NCI-H1092 (cell line): Measurements from ENCODE around the gene SAMHD1.
A peak's percentile ranks its signal among the peaks of the same experiment; 100 is the strongest.
"Not testable (repeated sequence)": the region's sequence is repeated elsewhere in the genome, so short reads cannot be mapped to it uniquely, and the experiment has no call there.

ENCODE experiments used
- DNase-seq: peaks from one replicate; lab custom pipeline; 2025; lab: John Stamatoyannopoulos, UW

Gene SAMHD1

DNA sequence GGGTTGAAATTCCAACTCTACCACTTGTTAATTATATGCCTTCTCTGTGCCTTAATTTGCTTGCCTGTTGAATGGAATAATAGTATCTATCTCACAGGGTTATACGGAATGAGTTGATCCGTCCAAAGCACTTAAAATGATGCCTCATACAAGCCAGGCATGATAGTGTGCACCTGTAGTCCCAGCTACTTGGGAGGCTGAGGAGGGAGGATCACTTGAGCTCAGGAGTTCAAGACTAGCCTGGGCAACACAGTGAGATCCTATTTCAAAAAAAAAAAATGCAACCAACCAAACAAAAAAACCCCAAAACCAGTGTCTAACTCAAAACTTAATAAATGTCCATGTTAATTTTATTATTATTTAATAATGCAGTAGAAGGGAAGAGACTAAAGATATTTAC is 35.3 kb downstream of the SAMHD1 start:
- no peak for DNase-seq

DNA sequence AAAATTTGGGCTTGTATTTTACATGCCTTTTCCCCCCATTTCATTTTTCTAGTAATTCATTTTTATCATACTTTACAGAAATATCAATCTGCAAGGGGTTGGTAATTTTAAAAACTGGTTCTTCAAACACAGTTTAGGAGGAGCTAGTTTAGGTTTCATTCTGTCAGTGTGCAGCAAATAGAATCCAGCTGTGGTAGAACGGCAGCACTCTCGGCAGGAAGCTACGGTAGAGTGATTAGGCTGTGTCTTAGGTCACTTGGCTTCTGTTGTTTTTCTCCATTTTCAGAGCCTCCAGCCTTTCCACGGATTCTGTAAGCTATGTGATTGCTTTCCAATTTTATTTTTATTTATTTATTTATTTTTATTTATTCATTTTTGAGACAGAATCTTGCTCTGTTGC is 42.9 kb downstream of the SAMHD1 start:
- no peak for DNase-seq

GRCh38 chr20:36906086-36906485 is 45.4 kb downstream of the SAMHD1 start:
- not testable (repeated sequence) for DNase-seq

GRCh38 chr20:36905566-36905965 is 45.9 kb downstream of the SAMHD1 start:
- not testable (repeated sequence) for DNase-seq

DNA sequence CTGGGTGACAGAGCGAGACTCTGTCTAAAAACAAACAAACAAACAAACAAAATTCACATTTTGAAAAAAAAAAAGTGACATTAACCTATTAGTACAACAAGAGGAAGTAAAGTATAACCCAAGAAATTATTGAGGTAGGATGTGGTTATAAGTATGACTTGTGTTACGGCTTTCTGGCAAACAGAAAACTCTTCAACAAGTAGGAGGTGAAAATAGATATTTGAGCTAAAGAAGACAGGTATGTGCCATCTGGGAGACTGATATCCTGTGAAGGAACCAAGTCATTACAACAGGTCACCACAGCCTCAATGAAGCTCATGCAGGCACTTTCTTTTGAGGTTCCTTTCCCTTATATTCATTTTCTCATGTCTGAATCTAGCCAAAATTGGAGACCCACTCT is 46.8 kb downstream of the SAMHD1 start:
- DNase-seq = no peak

DNA sequence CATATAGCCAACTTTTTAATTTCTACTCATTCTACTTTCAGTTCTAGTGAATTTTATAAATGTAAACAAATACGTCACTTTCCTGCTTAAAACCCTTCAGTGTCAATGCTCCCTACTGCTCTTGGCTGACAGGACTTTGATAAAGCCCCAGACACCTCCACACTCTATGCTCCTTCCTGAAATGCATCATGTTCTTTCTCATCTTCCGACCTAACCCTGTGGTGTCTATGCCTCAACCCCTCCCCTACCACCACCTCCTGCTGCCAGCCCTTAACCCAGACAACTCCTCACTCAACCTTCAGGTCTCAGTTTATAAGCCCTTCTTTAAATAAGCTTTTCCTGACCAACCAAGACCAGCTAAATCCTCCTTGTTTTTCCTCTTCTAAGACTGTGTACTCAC is 56.5 kb downstream of the SAMHD1 start:
- DNase-seq = no peak

- DNase-seq = no peak
Measured at GRCh38 chr20:36893801-36894200, 57.7 kb downstream of the SAMHD1 start.

GRCh38 chr20:36891211-36891610 is 60.3 kb downstream of the SAMHD1 start:
- DNase-seq = no peak

DNA sequence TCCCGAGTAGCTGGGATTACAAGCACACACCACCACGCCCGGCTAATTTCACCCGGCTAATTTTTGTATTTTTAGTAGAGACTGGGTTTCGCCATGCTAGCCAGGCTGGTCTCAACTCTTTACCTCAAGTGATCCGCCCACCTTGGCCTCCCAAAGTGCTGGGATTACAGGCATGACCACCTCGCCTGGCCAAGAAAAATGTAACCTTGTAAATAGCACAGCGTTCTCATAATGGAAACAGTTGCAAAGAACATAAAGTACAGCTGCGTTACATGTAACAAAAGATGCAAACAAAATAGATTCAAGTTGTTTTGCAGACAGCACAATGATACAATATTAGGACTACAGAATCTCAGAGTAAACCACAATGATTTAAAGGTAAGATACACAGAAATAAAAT is 60.9 kb downstream of the SAMHD1 start:
- no peak for DNase-seq

- DNase-seq = no peak
Measured at GRCh38 chr20:36888880-36889516, 62.5 kb downstream of the SAMHD1 start.

DNA sequence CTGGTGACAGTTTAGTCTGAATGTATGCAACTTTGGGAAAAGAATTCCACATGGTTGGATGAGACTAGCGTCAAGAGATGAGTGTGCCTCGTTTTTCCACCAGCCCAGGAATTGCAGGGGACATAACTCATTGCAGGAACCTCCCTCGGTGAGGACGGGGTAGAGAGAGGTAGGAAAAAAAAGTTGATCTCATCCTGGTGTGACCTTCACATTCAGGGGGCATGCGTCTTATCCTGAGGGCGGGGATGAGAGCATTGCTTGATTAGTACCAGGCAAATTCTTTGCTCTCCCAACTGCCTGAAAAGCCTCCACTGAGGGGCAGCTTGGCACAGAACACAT is 63.8 kb downstream of the SAMHD1 start:
- no peak for DNase-seq

DNA sequence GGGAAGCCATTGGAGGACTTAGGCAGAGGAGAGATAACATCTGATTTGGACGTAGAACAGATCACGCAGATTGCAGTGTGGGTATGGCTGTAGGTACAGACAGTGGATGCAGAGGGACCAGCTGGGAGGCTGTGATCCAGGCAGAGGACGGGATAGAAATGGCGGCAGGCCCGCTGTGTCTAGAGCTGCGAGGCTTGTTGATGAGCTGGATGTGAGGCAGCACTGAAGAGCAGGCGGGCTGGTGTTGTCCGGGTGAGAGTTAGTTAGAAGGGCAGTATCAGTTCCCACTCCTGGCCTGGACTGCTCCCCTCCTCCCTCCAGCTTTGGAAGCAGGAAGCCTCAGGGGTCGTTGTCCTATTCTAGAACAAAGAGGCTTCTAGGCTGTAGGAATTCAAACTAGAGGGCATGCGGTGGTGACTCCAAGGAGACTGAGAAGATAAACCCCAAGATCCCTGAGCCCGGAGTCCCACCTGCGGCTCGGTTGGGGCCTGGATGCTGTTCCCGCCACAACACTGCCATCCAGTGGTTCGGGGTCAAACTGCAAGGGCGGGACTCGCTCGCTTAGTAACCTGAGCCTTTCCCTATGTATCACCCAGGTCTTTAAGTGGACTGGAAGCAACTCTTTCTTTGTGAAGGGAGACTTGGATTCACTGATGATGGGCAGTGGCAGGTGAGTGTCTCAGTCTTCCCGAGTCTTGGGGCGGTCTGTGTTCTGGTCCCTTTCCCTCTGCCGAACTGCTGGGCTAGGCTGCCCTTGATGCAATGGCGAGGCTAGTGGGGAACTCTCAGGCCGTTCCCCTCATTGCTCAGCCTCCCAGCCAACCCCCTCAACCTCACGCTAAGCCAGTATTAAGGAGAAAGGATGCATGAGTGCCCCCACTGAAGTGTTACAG is 64.4 kb downstream of the SAMHD1 start:
- DNase-seq = peak; percentile 77

GRCh38 chr20:36885356-36885755 is 66.2 kb downstream of the SAMHD1 start:
- no peak for DNase-seq

DNA sequence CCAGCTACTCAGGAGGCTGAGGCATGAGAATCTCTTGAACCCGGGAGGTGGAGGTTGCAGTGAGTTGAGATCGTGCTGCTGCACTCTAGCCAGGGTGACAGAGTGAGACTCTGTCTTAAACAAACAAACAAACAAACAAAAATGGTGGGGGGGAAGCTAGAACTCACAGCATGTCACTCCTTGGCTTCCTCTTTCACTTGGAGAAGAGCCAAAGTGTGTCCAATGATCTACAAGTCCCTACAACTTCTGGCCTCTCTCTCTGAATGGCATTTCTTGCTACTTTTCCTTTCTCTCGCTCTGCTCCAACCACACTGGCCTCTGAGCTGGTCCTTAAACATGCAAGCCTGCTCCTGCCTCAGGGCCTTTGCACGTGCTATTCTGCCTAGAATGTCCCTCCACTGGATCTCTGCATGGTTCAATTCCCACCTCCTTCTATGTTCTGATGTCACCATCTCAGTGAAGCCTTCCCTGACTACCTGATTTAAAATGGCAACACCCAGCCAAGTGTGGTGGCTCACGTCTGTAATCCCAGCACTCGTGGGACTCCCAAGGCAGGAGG is 67.5 kb downstream of the SAMHD1 start:
- DNase-seq = no peak

- DNase-seq = no peak
Measured at GRCh38 chr20:36881888-36882287, 69.6 kb downstream of the SAMHD1 start.

DNA sequence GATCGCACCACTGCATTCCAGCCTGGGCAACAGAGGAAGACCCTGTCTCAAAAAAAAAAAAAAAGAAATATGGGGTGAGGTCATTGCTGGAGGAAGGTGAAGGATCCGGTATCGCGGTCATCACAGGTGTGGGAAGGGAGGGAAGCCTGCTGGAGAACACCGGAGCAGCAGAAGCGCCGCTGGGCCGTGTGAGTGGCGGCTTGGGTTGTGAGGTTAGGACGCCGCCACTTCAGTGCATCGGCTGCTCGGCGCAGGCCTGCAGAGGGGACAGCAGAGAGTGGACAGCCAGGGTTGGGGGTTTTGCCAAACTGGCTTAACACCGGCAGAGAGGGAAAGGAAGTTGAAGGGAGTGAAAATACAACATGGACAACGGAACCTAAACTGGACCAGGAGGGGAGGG is 70.2 kb downstream of the SAMHD1 start:
- DNase-seq = no peak

DNA sequence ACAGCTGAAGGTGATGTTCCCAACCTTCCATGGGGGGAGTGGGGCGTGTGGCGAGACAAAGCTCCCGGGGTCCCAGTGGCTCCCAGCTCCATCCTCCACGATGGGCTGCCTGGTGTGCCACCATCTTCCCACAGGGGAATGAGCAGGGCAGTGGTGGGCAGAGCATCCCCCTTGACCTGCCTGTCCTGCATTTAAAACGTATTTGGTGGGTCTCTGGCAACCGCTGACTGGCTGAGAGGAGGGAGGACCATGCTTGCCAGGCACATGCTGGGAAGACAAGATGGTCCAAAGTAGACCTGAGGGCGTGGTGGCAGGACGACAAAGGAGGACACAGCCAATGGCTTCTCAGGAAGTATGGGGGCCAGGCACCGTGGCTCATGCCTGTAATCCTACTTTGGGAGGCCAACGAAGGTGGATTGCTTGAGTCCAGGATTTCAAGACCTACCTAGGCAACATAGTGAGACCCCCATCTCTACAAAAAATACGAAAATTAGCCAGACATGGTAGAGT is 70.7 kb downstream of the SAMHD1 start:
- DNase-seq = no peak

GRCh38 chr20:36878941-36879340 is 72.6 kb downstream of the SAMHD1 start:
- no peak for DNase-seq

- no peak for DNase-seq
Measured at GRCh38 chr20:36876473-36876833, 75.1 kb downstream of the SAMHD1 start.

DNA sequence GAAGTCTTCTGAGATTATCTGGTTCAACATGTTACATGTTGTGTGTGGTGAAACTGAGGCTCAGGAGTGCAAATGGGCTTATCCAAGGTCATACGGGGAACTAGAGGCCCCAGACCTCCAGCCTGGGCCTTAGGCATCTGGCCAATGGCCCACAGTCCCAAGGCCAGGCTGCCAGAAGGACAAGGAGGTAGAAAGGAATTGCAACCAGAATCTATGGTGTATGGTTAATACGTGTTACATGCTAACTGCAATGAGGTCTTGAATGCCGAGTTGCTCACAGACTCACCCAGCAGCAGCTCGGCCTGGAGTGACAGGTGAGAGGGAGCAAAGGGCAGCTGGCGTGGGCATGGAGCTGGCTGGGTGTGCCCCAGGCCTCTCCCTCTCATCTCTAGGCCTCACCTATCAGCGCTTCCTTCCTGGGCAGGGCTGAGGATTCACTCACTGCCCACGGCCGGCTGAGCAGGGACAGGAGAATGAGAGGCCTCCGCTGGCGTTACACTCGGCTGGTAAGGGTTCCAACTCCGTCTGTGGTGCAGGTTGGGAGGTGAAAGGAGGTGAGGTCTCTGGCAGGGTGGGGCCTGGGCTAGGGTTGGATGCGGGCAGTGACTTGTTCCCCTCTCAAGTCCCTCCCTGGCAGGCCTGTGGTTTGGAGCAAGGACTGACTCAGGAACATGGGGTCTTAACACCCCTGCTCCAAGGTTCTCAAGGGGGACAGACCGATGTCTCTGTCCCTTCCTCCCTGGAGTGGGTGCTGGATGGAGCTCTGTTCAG is 75.6 kb downstream of the SAMHD1 start, which contains the start of gene TLDC2:
TSS of gene TLDC2 (plus strand) at position 437 of the 771 bp plus-strand sequence. CDS start at position 474, 37 bp downstream.
- no peak for DNase-seq

DNA sequence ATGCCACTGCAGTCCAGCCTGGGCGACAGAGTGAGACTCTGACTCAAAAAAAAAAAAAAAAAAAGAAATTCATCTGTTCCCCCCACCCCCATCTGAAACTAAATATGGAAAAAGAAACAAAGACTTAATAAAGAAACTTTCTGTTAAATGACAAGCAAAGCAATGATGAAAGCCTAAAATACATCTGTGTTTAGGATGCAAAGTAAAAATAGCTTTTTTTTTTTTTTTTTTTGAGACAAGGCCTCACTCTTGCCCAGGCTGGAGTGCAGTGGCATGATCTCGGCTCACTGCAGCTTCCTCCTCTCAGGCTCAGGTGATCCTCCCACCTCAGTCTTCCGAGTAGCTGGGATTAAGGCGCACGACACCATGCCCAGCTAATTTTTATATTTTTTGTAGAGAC is 76.4 kb downstream of the SAMHD1 start:
- not testable (repeated sequence) for DNase-seq

- DNase-seq = no peak
Measured at GRCh38 chr20:36873498-36874189, 77.9 kb downstream of the SAMHD1 start.
